HG02763 (cell line): ENCODE data around the gene TRIP4.
"Not testable (repeated sequence)": the region's sequence is repeated elsewhere in the genome, so short reads cannot be mapped to it uniquely, and the experiment has no call there.

ENCODE experiments used
- ATAC-seq: cut with Tn5 transposase; IDR thresholded peaks from one replicate; pipeline ENCODE4 v1.9.1; 2021; ENCODE audit warnings: mild to moderate bottlenecking, moderate library complexity; ENCODE audit not compliant: unreplicated experiment

TRIP4 gene

GRCh38 chr15:64387562-64388168 lies at the start of gene TRIP4:
Gene TRIP4, plus strand, starts transcription at chr15:64387836. Its CDS starts 28 bp downstream, at chr15:64387864.
- peak; percentile 96 for ATAC-seq

DNA sequence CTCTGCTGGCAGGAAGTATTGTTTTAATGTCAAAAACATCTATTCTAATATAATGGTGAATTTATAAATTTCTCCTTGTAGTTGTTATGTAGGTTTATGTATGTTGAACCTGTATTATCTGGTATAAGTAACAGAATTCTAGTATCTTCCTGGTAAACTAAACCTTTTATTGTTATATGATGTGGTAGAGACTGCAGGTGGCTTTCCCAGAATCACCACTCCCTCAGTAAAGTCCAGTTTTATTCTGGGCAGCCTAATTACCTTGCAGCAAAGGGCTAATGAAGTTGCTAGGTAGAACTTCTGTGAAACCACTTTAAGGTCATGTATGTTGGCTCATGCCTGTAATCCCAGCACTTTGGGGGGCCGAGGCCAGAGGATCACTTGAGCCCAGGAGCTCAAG lies 47.3 kb upstream of the TRIP4 start:
- ATAC-seq: no peak

DNA sequence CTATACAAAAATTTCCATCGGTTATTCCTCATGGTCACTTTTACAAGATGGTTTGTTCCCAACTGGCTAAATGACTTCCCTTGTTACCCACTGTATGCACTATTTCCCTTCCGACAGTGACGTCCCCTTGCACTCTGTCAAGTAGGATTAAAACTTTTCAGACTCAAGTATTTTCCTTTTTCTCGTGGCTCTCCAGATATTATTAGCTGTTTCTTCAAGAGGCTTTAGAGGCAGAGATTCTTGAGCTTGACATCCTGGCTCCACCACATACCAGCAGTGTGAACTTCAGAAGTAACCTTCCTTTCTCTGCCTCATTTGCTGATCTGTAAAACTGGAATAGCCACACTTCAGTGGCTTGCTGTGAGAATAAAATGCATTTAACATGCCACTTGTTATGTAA lies 45.7 kb upstream of the TRIP4 start:
- ATAC-seq: no peak

GRCh38 chr15:64343222-64343621 lies 44.4 kb upstream of the TRIP4 start:
- no peak for ATAC-seq

GRCh38 chr15:64343841-64344240 lies 43.8 kb upstream of the TRIP4 start:
- ATAC-seq: no peak

DNA sequence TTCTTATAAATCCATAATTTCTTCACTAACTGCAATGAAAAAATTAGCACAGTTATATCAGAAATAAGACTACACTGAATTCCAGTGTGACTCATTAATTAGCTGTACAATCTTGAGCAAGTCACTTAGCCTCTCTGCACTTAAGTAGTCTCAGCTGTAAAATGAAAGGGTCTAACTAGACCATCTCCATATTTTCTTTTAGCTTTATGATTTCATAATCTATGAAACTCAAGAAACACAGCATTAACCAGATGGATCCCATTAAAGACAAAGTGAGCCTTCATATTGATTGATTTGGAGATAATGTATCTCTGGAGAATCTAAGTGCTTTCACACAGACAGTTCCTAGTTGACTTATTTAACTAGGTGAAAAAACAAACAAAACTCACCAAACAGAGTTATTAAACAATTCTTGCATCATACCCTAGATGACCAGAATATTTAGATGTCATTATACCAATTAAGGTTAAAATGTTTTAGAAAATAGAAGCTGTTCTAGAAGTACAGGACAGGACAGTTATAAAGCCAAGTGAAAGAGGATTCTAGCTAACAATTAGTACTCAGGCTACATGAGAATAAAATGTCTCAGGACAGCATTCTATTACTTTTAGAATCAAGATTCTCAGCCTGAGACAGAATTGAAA lies 42.9 kb upstream of the TRIP4 start:
- no peak for ATAC-seq

- ATAC-seq: not testable (repeated sequence)
Measured at GRCh38 chr15:64346242-64346641, 41.4 kb upstream of the TRIP4 start.

DNA sequence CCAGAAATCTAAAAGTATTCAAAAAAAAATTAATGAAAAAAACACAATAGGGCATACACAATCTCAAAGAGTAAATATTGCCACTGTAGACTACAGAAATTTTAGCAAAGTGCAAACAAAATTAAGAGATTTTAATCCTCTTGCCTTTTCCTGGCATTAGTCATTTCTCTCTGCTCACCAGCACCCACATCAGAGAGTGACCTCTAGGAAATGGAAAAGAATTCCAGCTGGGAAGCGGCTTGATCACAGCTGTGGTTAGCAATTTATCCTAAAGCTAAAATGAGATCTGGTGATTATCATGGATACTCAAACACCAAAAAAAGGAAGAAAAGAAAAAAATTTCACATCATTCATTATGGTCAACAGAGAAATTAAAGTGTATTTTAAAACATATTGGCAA lies 39.2 kb upstream of the TRIP4 start:
- no peak for ATAC-seq

DNA sequence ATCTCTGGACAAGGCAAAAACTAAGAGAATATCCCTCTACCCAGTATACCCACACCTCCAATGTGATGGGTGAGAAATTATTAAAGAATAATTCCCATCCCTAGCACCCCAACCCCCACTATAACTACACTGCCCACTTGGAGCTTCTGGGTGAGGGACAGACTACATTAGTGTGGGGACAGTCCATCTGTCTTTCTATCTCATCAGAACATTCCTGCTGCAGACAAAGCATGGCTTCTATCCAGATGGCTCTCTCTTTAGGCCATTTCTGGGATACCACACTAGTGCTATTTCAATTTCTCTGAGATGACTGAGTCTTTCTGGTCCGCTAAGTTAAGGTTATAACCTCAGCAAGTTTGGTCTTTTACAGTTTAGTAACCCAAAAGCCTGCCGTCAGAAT lies 38.3 kb upstream of the TRIP4 start:
- ATAC-seq: no peak

DNA sequence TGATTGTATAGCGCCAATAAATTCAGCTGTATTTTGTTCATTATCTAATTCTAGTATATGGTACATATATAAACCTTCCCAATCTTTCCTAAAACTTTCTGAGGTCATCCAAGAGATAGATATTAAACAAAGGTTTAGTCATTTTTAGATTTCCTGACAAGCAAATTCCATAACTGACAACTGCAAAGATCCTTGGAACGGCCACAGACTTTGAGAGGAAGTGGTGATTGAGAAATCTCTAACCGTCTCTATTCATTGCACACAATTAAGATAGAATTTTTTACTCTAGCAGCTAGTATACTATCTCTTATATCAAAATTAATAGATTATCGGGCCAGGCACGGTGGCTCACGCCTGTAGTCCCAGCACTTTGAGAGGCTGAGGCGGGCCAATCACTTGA lies 36.4 kb upstream of the TRIP4 start:
- no peak for ATAC-seq

- ATAC-seq: no peak
Measured at GRCh38 chr15:64354688-64355344, 32.8 kb upstream of the TRIP4 start.

DNA sequence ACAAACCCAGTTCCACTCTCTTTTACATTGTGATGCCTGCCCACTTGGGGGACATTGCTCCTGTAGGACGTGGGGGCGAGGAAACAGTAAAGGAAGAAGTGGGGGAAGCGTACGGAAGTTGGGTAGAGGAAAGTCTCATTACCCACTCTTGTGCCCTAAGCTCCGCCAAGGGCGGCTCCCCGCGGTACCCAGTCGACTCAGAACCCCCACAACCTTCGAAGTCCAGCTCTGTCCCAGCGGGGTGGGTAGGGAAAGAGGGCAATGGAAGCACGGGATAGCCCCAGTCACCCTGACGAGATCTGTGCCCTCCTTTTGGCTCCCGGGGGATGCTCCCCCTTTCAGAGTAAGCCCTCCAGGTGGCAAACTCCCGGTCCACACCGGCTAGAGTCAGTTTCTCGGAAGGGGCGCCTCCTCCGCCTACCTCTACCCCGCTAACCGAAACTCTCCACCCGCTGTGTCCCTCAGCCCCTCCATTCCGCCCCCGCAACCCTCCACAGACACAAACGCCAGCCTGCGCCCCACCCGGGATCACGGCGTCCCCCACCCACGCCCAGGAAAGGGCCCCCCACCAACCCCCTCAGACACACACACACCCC lies 32.2 kb upstream of the TRIP4 start:
- peak; percentile 22 for ATAC-seq

DNA sequence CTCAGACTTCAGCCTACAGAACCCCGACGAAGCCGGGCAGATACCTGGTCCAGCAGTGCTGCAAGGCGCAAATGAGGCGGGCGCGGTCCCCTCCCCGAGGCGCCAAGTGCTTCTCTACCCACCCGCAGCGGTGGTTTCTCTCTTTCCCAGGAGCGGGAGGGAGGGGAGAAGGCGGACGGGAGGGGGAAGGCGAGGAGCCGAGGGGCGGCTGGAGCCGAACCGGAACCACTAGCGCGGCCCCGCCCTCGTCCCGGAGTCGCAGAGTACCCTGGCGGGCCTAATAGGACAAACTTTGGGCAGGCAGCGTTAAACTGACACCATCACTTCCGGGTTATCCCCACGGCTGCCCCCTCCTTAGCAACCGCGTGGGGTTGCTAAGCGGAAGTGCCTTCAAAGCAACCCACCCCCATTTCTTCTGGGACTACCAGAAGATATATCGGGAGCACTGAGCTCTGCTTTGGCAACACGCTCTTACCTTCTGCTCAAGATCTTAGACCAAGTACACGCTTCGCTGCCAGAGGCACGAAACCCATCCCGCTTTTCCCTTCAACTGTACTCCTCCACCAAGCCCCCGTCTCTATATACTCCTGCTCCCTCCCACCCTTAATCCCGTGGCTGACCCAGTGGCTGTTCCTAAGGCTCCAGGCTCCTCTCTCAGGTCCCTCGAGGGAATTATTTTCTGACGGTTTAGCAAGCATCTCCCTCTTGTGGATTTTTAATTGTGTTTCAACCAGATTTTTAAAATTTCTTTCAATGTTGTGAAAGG lies 31.5 kb upstream of the TRIP4 start, which contains the start of gene CSNK1G1:
CSNK1G1 (minus strand) TSS at position 230 of the 766 bp plus-strand sequence. CDS start 55,674 bp downstream, outside the sequence.
- ATAC-seq: peak; percentile 94

- no peak for ATAC-seq
Measured at GRCh38 chr15:64356710-64357040, 31.0 kb upstream of the TRIP4 start.

DNA sequence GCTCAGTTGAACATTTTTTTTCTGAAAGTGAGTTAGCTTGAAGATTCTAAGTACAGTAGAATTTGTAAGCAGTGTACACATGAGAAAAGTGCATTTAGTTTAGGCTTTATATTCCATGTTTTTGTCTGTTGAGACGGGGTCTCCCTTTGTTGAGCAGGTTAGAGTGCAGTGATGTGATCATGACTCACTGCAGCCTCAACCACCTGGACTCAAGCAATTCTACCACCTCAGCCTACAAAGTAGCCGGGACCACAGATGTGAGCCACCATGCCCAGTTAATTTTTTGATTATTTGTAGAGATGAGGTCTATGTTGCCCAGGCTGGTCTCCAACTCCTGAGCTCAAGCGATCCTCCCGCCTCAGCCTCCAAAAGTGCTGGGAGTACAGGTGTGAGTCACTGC lies 26.4 kb upstream of the TRIP4 start:
- ATAC-seq: no peak

DNA sequence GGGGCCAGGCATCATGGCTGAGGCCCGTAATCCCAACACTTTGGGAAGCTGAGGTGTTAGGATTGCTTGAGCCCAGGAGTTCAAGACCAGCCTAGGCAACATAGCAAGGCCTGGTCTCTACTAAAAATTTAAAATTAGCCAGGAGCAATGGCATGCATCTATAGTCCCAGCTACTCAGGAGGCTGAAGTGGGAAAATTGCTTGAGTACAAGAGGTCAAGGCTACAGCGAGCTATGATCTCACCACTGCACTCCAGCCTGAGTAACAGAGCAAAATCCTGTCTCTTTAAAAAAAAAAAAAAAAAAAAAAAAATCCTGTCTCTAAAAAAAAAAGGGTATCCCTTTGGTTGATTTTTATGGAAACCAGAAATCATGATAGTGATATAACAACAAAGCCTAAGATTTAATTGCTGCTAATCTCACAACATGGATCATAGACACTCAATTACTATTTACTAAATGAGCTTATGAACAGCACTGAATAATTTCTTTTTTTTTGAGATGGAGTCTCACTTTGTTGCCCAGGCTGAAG lies 18.5 kb upstream of the TRIP4 start:
- no peak for ATAC-seq

GRCh38 chr15:64371383-64371782 lies 16.3 kb upstream of the TRIP4 start:
- ATAC-seq: not testable (repeated sequence)

GRCh38 chr15:64373360-64373759 lies 14.3 kb upstream of the TRIP4 start:
- no peak for ATAC-seq

- ATAC-seq: no peak
Measured at GRCh38 chr15:64379216-64379960, 8.2 kb upstream of the TRIP4 start.
